Peyer's patch (tissue), 4 donors: ENCODE data around the gene FAR2. TPM values are rescaled to one million over a fixed set of nuclear protein-coding genes. Genes with fewer than 3 reads are reported as not detected.
A peak's percentile ranks its signal among the peaks of the same experiment; 100 is the strongest.

ENCODE experiments used
- DNase-seq, 3 donors: peaks; one replicate each; pipeline ENCODE4 v3.0.0-alpha.2; 2017 to 2019
- H3K27ac ChIP-seq, 4 donors: fragments of 200-600 bp; sonication (generic); one replicate each; pipeline ENCODE4 v1.5.1; 2016 to 2019
- H3K27me3 ChIP-seq, 2 donors: fragments of 200-600 bp; sonication (generic); one replicate each; pipeline ENCODE4 v1.5.1; 2019
- H3K36me3 ChIP-seq, 3 donors: fragments of 200-600 bp; sonication (generic); one replicate each; pipeline ENCODE4 v1.5.1; 2016 to 2019
- H3K4me1 ChIP-seq, 4 donors: fragments of 200-600 bp; sonication (generic); one replicate each; pipeline ENCODE4 v1.5.1; 2016 to 2019
- H3K4me3 ChIP-seq, 4 donors: fragments of 200-600 bp; sonication (generic); 1 replicate in 3 of 4; 2 replicates in 1 of 4; pipeline ENCODE4 v1.5.1; 2016 to 2019; ENCODE audit warnings: mild to moderate bottlenecking in 1 of 4
- H3K9me3 ChIP-seq, 4 donors: fragments of 200-600 bp; sonication (generic); one replicate each; pipeline ENCODE4 v1.5.1; 2016 to 2019; ENCODE audit warnings: mild to moderate bottlenecking in 1 of 4
- POLR2A ChIP-seq, 2 donors: fragments of 450-650 bp; IDR thresholded peaks; one replicate each; pipeline ENCODE4 v1.5.1; 2017; ENCODE audit warnings: antibody characterized with exemption in 2 of 2, mild to moderate bottlenecking in 2 of 2, moderate library complexity in 2 of 2
- total RNA-seq, 4 donors: library from RNA; depleted of rRNA; stranded (reverse); fragments of >200 nt; gene quantifications; one replicate each; pipeline ENCODE4 v1.1.0, GENCODE V29; 2016
- TF ChIP-seq, protein P1 (sequence below), 6 experiments: fragments of 450-650 bp in 4 of 6; fragments of 200-600 bp in 2 of 6; sonication (generic) in 1 of 6; IDR thresholded peaks; one replicate each; pipeline ENCODE4 v1.5.1; 2017 to 2019; ENCODE audit warnings: antibody characterized with exemption in 6 of 6, mild to moderate bottlenecking in 3 of 6, moderate library complexity in 1 of 6

The FAR2 gene
- total RNA-seq, 4 donors from 2014 or later, result 31.0 to 52.8 (median 40.1) TPM

GRCh38 chr12:29158115-29158763 lies 9.2 kb downstream of the FAR2 start:
- Histone ChIP-seq H3K36me3 (no peaks in the 10 kb centered on the region), H3K27me3 (no peaks in the 10 kb centered on the region), H3K27ac (no peak overlapping the region), H3K4me3 (no peak overlapping the region), H3K9me3 (no peaks in the 10 kb centered on the region), H3K4me1 (peaks cover 0 to 13% (median 0%) of the 10 kb centered on the region in 4 donors)
- TF ChIP-seq, protein P1, sequence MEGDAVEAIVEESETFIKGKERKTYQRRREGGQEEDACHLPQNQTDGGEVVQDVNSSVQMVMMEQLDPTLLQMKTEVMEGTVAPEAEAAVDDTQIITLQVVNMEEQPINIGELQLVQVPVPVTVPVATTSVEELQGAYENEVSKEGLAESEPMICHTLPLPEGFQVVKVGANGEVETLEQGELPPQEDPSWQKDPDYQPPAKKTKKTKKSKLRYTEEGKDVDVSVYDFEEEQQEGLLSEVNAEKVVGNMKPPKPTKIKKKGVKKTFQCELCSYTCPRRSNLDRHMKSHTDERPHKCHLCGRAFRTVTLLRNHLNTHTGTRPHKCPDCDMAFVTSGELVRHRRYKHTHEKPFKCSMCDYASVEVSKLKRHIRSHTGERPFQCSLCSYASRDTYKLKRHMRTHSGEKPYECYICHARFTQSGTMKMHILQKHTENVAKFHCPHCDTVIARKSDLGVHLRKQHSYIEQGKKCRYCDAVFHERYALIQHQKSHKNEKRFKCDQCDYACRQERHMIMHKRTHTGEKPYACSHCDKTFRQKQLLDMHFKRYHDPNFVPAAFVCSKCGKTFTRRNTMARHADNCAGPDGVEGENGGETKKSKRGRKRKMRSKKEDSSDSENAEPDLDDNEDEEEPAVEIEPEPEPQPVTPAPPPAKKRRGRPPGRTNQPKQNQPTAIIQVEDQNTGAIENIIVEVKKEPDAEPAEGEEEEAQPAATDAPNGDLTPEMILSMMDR (IDR thresholded peaks at IDR 0.05), result no peak
- TF ChIP-seq POLR2A (IDR thresholded peaks at IDR 0.05), result no peak
- DNase-seq, result no peak

- Histone ChIP-seq H3K9me3 (no peaks in the 10 kb centered on the region), H3K36me3 (no peaks in the 10 kb centered on the region), H3K27ac (peak overlapping the region in 2 of 4 donors; percentile 3 to 25), H3K27me3 (no peaks in the 10 kb centered on the region), H3K4me1 (peaks cover 0 to 15% (median 0%) of the 10 kb centered on the region in 4 donors), H3K4me3 (no peak overlapping the region)
- DNase-seq, result no peak
- TF ChIP-seq, protein P1 (IDR thresholded peaks at IDR 0.05), result no peak
- no peak for TF ChIP-seq POLR2A (IDR thresholded peaks at IDR 0.05)
Observed at GRCh38 chr12:29159661-29160060, 10.6 kb downstream of the FAR2 start.

DNA sequence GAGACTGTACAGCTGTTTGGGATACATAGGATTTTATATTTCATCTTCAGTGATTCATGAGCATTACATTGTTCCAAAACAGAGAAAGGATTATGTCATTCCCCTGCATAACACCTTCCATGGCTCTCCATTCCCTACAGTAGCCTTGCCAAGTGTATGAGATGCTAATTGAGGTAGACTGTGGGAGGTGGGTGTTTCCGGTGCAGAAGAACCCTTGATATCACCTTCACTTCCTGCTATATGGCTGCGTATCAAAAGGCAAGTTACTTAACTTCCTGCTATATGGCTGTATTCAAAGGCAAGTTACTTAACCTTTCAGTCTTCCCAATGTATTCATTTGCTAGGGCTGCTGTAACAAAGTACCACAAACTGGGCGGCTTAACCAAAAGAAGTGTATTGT lies 11.2 kb downstream of the FAR2 start:
- peaks cover 0 to 17% (median under 1%) of the 10 kb centered on the region in 4 donors for H3K4me1 ChIP-seq
- no peak for TF ChIP-seq POLR2A (IDR thresholded peaks at IDR 0.05)
- TF ChIP-seq, protein P1 (IDR thresholded peaks at IDR 0.05), result no peak
- H3K36me3 ChIP-seq, result no peaks in the 10 kb centered on the region
- no peak for DNase-seq
- H3K27me3 ChIP-seq, result no peaks in the 10 kb centered on the region
- H3K27ac ChIP-seq, result peak overlapping the region in 1 of 4 donors; percentile 25
- H3K4me3 ChIP-seq, result no peak overlapping the region
- H3K9me3 ChIP-seq, result no peaks in the 10 kb centered on the region

- TF ChIP-seq, protein P1 (IDR thresholded peaks at IDR 0.05), result no peak
- TF ChIP-seq POLR2A (IDR thresholded peaks at IDR 0.05), result no peak
- Histone ChIP-seq H3K27me3 (no peaks in the 10 kb centered on the region), H3K4me3 (no peak overlapping the region), H3K9me3 (no peaks in the 10 kb centered on the region), H3K4me1 (peaks cover 0 to 44% (median 1%) of the 10 kb centered on the region in 4 donors), H3K36me3 (no peaks in the 10 kb centered on the region), H3K27ac (peak overlapping the region in 1 of 4 donors; percentile 15)
- DNase-seq, result no peak
Observed at GRCh38 chr12:29163146-29163545, 14.1 kb downstream of the FAR2 start.

- H3K4me3 ChIP-seq, result peak overlapping the region in 1 of 4 donors; percentile 6
- no peak for DNase-seq
- peaks cover 0 to 50% (median 1%) of the 10 kb centered on the region in 4 donors for H3K4me1 ChIP-seq
Observed at GRCh38 chr12:29164477-29165393, 15.7 kb downstream of the FAR2 start.

More at GRCh38 chr12:29164477-29165393, 15.7 kb downstream of the FAR2 start:
- no peaks in the 10 kb centered on the region for H3K27me3 ChIP-seq
- peak overlapping the region; percentile 39 to 80 (median 70) for H3K27ac ChIP-seq
- H3K36me3 ChIP-seq, result no peaks in the 10 kb centered on the region
- no peaks in the 10 kb centered on the region for H3K9me3 ChIP-seq
- TF ChIP-seq, protein P1 (IDR thresholded peaks at IDR 0.05), result no peak
- TF ChIP-seq POLR2A (IDR thresholded peaks at IDR 0.05), result no peak
